GM12878 (cell line): Measurements from ENCODE around the gene LSAMP. TPM values are rescaled to one million over a fixed set of nuclear protein-coding genes. Genes with fewer than 3 reads are reported as not detected.

Source experiments
- ATAC-seq: fragments of 200-7000 bp; cut with Tn5 transposase; 3 replicates; pipeline ENCODE4 v1.9.1; 2020; ENCODE audit warnings: mild to moderate bottlenecking, moderate library complexity
- BruUV-seq: library from RNA; stranded (reverse); fragments of 400-500 nt; replicated peaks from 2 replicates; lab custom pipeline; 2021; lab: Mats Ljungman, UMichigan
- CTCF ChIA-PET: fragments of 300-600 bp; sonication (Branson Sonifier 250); formaldehyde crosslinking; extraction: SDS; loops from one replicate; lab custom pipeline; 2021; ENCODE audit warnings: inconsistent platforms; lab: Yijun Ruan, JAX
- POLR2A ChIA-PET: fragments of 350-600 bp; formaldehyde crosslinking; extraction: SDS; loops from one replicate; lab custom pipeline; 2021; ENCODE audit warnings: inconsistent platforms; lab: Charles Lee
- RAD21 ChIA-PET: fragments of 300-600 bp; sonication (Branson Sonifier 250); formaldehyde crosslinking; loops from one replicate; lab custom pipeline; 2023; ENCODE audit warnings: antibody characterized with exemption; ENCODE audit not compliant: unreplicated experiment; lab: Charles Lee
- SMC1A ChIA-PET: fragments of 300-600 bp; sonication (Branson Sonifier 250); formaldehyde crosslinking; loops from one replicate; lab custom pipeline; 2023; ENCODE audit not compliant: unreplicated experiment, uncharacterized antibody; lab: Charles Lee
- DNase-seq: peaks from one replicate; pipeline ENCODE4 v3.0.0-alpha.2; 2011; ENCODE audit warnings: low read depth, low spot score
- FAIRE-seq: peaks from 3 replicates; lab custom pipeline; 2011; peaks lifted over from hg19 to GRCh38; lab: Jason Lieb, UNC
- H2AFZ ChIP-seq: 2 replicates; pipeline ENCODE4 v1.6.0; 2011; ENCODE audit warnings: low read depth, low read length, control low read depth; ENCODE audit not compliant: control insufficient read depth
- H3K27ac ChIP-seq: 2 replicates; pipeline ENCODE4 v1.5.1; 2011; ENCODE audit warnings: control low read depth; ENCODE audit not compliant: control insufficient read depth, insufficient read depth
- H3K27me3 ChIP-seq, 2 experiments: replicated peaks in 1 of 2; 2 replicates each; pipeline versions ENCODE4 v1.6.0 to v1.6.1; 2011; ENCODE audit warnings: low read length in 1 of 2; ENCODE audit not compliant: control insufficient read depth in 2 of 2, insufficient read depth in 2 of 2
- H3K36me3 ChIP-seq, 2 experiments: 2 replicates each; pipeline ENCODE4 v1.5.1; 2011; ENCODE audit warnings: low read length in 1 of 2; ENCODE audit not compliant: control insufficient read depth in 2 of 2, insufficient read depth in 2 of 2
- H3K4me1 ChIP-seq: 2 replicates; pipeline ENCODE4 v1.6.1; 2011; ENCODE audit warnings: mild to moderate bottlenecking, low read length, moderate library complexity, mixed read lengths; ENCODE audit not compliant: control insufficient read depth, insufficient read depth
- H3K4me2 ChIP-seq: 2 replicates; pipeline ENCODE4 v1.6.0; 2011; ENCODE audit warnings: control low read depth; ENCODE audit not compliant: control insufficient read depth, insufficient read depth
- H3K4me3 ChIP-seq: fragments of 200-600 bp; sonication (generic); 2 replicates; pipeline ENCODE4 v1.5.1; 2016
- H3K79me2 ChIP-seq: 2 replicates; pipeline ENCODE4 v1.6.0; 2011; ENCODE audit warnings: low read length; ENCODE audit not compliant: control insufficient read depth, insufficient read depth
- H3K9ac ChIP-seq: 2 replicates; pipeline ENCODE4 v1.8.0; 2011; ENCODE audit warnings: low read length, control low read depth, mixed read lengths; ENCODE audit not compliant: control insufficient read depth, insufficient read depth
- H3K9me3 ChIP-seq: replicated peaks from 3 replicates; pipeline ENCODE4 v1.5.1; 2011; ENCODE audit warnings: mild to moderate bottlenecking, low read length; ENCODE audit not compliant: control insufficient read depth, insufficient read depth
- H4K20me1 ChIP-seq: 2 replicates; pipeline ENCODE4 v1.6.0; 2011; ENCODE audit not compliant: control insufficient read depth, insufficient read depth
- CREB1 ChIP-seq: IDR thresholded peaks from 2 replicates; pipeline ENCODE4 v1.6.1; 2012; ENCODE audit warnings: low read depth, mild to moderate bottlenecking, inconsistent platforms
- EP300 ChIP-seq, 2 experiments: fragments of 150-350 bp in 1 of 2; IDR thresholded peaks; 2 replicates each; pipeline ENCODE4 v1.6.1; 2011 to 2012; ENCODE audit warnings: low read depth in 2 of 2, low read length in 2 of 2, borderline replicate concordance in 1 of 2, improper control_type of control experiment in 1 of 2, inconsistent platforms in 1 of 2; ENCODE audit not compliant: control insufficient read depth in 1 of 2
- ETV6 ChIP-seq, 2 experiments: fragments of 450-650 bp in 1 of 2; IDR thresholded peaks in 1 of 2; conservative IDR thresholded peaks in 1 of 2; 2 replicates each; pipeline ENCODE4 v1.6.1; 2014; ENCODE audit warnings: antibody characterized with exemption in 1 of 2, borderline replicate concordance in 1 of 2, low read depth in 1 of 2, mild to moderate bottlenecking in 1 of 2, moderate library complexity in 1 of 2
- HSF1 ChIP-seq: fragments of 150-350 bp; IDR thresholded peaks from 2 replicates; pipeline ENCODE4 v1.6.1; 2014; ENCODE audit warnings: mild to moderate bottlenecking, low read depth, low read length
- IKZF1 ChIP-seq: fragments of 450-650 bp; conservative IDR thresholded peaks from 2 replicates; pipeline ENCODE4 v1.6.1; 2017; ENCODE audit warnings: antibody characterized with exemption, mild to moderate bottlenecking
- MEF2B ChIP-seq: fragments of 450-650 bp; IDR thresholded peaks from 2 replicates; pipeline ENCODE4 v1.6.1; 2018; ENCODE audit warnings: mild to moderate bottlenecking, moderate library complexity; ENCODE audit not compliant: partially characterized antibody, poor library complexity, severe bottlenecking
- SUZ12 ChIP-seq: fragments of 200-600 bp; sonication (generic); IDR thresholded peaks from one replicate; pipeline ENCODE4 v1.6.1; 2018; ENCODE audit warnings: antibody characterized with exemption, mild to moderate bottlenecking; ENCODE audit not compliant: unreplicated experiment
- TBL1XR1 ChIP-seq: IDR thresholded peaks from 2 replicates; pipeline ENCODE4 v1.6.1; 2012; ENCODE audit warnings: low read depth, low read length, improper control_type of control experiment
- TCF3 ChIP-seq: IDR thresholded peaks from 2 replicates; pipeline ENCODE4 v1.6.1; 2012; ENCODE audit warnings: low read depth, mild to moderate bottlenecking, low read length, borderline replicate concordance; ENCODE audit not compliant: insufficient read depth
- ZBED1 ChIP-seq: IDR thresholded peaks from 2 replicates; pipeline ENCODE4 v1.6.1; 2016; ENCODE audit warnings: borderline replicate concordance
- ZNF207 ChIP-seq: fragments of 450-650 bp; IDR thresholded peaks from 2 replicates; pipeline ENCODE4 v1.6.1; 2014; ENCODE audit warnings: antibody characterized with exemption, mild to moderate bottlenecking, borderline replicate concordance
- ZSCAN29 ChIP-seq: fragments of 450-650 bp; IDR thresholded peaks from 2 replicates; pipeline ENCODE4 v1.6.1; 2017; ENCODE audit warnings: mild to moderate bottlenecking, moderate library complexity
- WGBS: methylation state at CpG from one replicate; pipeline ENCODE4 v1.1.6; 2016; ENCODE audit warnings: low lambda C conversion rate; ENCODE audit not compliant: insufficient replicate concordance, insufficient coverage; ENCODE audit errors: missing lambda C conversion rate; 5-methylcytosine and 5-hydroxymethylcytosine counted together
- in situ Hi-C: fragments of 300-500 bp; cut with MboI; formaldehyde crosslinking; loops from 9 replicates; pipeline ENCODE4 v1.14.3; 2018; ENCODE audit warnings: mixed read lengths
- intact Hi-C: fragments of 100-400 bp; cut with micrococcal nuclease; formaldehyde crosslinking; loops from one replicate; pipeline ENCODE4 v1.14.2; 2022; ENCODE audit not compliant: unreplicated experiment
- polyA plus RNA-seq, 11 experiments: library from polyadenylated mRNA; depleted of rRNA in 4 of 11; unstranded in 6 of 11; stranded (reverse) in 5 of 11; fragments of >200 nt; fragmentation: Nextera tagmentation in 4 of 11; fragmentation: Illumina TruSeq in 1 of 11; extraction: Ambion mirVana in 4 of 11; extraction: Trizol in 1 of 11; gene quantifications; 1 replicate in 1 of 11; 2 replicates in 10 of 11; pipeline versions ENCODE4 v1.2.1 to v1.2.3, GENCODE V29; 2011 to 2016; ENCODE audit warnings: inconsistent platforms in 2 of 11, missing spikeins in 2 of 11, low read depth in 1 of 11
- total RNA-seq, 4 experiments: library from RNA; depleted of rRNA in 3 of 4; stranded (reverse); fragments of >200 nt in 3 of 4; fragmentation: Illumina TruSeq in 1 of 4; extraction: Trizol in 1 of 4; gene quantifications; 2 replicates each; pipeline versions ENCODE4 v1.2.1 to v1.2.3, GENCODE V29; 2013 to 2021
- TF ChIP-seq, protein P1 (sequence below): IDR thresholded peaks from 2 replicates; pipeline ENCODE4 v1.6.1; 2012; ENCODE audit warnings: low read depth, low read length, improper control_type of control experiment
- TF ChIP-seq, protein P2 (sequence below): fragments of 450-650 bp; formaldehyde crosslinking; IDR thresholded peaks from 2 replicates; pipeline ENCODE4 v1.5.0; 2022; ENCODE audit warnings: mild to moderate bottlenecking, missing genetic modification characterization

LSAMP gene
- total and polyA plus RNA-seq, 10 of the 15 experiments (the other 5 are each of a cell fraction or from before 2014, with no cell fraction given) = 2.0 to 12.7 (median 6.5) TPM

DNA sequence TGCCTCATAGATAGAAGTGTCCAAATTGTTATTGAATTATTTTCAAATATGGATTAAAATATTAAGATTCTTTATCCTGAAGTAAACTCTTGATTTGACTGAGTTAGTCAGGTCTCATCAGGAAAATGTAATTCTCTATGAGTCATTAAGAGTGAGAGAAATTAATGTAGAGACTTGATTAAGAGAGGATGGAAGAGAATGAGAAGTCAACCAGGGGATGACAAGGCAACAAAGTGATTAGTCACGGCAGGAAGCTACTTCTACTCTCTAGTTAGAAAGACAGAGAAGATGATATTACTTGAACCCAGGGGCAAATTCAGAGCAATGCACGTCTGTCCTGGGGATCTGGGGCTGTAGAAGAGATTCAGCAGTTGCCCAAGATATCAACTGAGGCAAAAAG, 202.5 kb downstream of the LSAMP start:
- Histone ChIP-seq H3K4me2 (no peak overlapping the region), H3K9me3 (no peaks in the 10 kb centered on the region), H4K20me1 (no peaks in the 10 kb centered on the region), H3K4me1 (no peaks in the 10 kb centered on the region), H3K27ac (no peak overlapping the region), H2AFZ (no peak overlapping the region), H3K79me2 (no peaks in the 10 kb centered on the region), H3K27me3 (no peaks in the 10 kb centered on the region), H3K9ac (no peak overlapping the region)
- in situ Hi-C loops = no loop called here
- ATAC-seq (no peak), DNase-seq (no peak), FAIRE-seq (no peak)
- ChIA-PET SMC1A (interaction anchor here (0.8 to 1.5 kb wide), 6 partner anchors 8 to 76 kb away, joined by 3 to 4 read pairs (median 3); no protein-coding TSS in a partner anchor), RAD21 (interaction anchor here (1.2 kb wide), 1 partner anchor 9 kb away, joined by 3 read pairs; no protein-coding TSS in a partner anchor), CTCF (no interaction called here), POLR2A (interaction anchor here (1.0 to 1.1 kb wide), 3 partner anchors 10 to 73 kb away, joined by 3 read pairs; no protein-coding TSS in a partner anchor)
- 25% methylated on average over 2 of the region's 2 CpGs for WGBS
- BruUV-seq = no TSS peak
- intact Hi-C loops = no loop called here
- TF ChIP-seq, protein P1, sequence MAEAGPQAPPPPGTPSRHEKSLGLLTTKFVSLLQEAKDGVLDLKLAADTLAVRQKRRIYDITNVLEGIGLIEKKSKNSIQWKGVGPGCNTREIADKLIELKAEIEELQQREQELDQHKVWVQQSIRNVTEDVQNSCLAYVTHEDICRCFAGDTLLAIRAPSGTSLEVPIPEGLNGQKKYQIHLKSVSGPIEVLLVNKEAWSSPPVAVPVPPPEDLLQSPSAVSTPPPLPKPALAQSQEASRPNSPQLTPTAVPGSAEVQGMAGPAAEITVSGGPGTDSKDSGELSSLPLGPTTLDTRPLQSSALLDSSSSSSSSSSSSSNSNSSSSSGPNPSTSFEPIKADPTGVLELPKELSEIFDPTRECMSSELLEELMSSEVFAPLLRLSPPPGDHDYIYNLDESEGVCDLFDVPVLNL = no peak
- TF ChIP-seq TCF3 (no peak), TBL1XR1 (no peak), MEF2B (no peak), IKZF1 (no peak), ZNF207 (no peak), EP300 (IDR thresholded peaks at IDR 0.05; ENCODE audit: borderline replicate concordance in 1 of 2, control insufficient read depth in 1 of 2, low read depth in 2 of 2, low read length in 2 of 2) (no peak), ZSCAN29 (no peak), HSF1 (no peak), SUZ12 (no peak), ETV6 (conservative IDR thresholded peaks at IDR 0.05 in 1 of 2, IDR thresholded peaks at IDR 0.05 in 1 of 2; ENCODE audit: borderline replicate concordance in 1 of 2, low read depth in 1 of 2) (no peak), ZBED1 (no peak), CREB1 (no peak)
- TF ChIP-seq, protein P2, sequence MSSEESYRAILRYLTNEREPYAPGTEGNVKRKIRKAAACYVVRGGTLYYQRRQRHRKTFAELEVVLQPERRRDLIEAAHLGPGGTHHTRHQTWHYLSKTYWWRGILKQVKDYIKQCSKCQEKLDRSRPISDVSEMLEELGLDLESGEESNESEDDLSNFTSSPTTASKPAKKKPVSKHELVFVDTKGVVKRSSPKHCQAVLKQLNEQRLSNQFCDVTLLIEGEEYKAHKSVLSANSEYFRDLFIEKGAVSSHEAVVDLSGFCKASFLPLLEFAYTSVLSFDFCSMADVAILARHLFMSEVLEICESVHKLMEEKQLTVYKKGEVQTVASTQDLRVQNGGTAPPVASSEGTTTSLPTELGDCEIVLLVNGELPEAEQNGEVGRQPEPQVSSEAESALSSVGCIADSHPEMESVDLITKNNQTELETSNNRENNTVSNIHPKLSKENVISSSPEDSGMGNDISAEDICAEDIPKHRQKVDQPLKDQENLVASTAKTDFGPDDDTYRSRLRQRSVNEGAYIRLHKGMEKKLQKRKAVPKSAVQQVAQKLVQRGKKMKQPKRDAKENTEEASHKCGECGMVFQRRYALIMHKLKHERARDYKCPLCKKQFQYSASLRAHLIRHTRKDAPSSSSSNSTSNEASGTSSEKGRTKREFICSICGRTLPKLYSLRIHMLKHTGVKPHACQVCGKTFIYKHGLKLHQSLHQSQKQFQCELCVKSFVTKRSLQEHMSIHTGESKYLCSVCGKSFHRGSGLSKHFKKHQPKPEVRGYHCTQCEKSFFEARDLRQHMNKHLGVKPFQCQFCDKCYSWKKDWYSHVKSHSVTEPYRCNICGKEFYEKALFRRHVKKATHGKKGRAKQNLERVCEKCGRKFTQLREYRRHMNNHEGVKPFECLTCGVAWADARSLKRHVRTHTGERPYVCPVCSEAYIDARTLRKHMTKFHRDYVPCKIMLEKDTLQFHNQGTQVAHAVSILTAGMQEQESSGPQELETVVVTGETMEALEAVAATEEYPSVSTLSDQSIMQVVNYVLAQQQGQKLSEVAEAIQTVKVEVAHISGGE (CRISPR knock-in tag) = no peak
- TF ChIP-seq, all 136 proteins: peak for 0
- Histone ChIP-seq H3K36me3 (no peaks in the 10 kb centered on the region), H3K4me3 (no peak overlapping the region)
